Nephron progenitor cell (in vitro differentiated cells): ENCODE results near the gene KCNB1.

Source experiments
- DNase-seq: peaks from one replicate; pipeline ENCODE4 v3.0.0; 2021
- H3K27ac Mint-ChIP-seq: 2 replicates; pipeline ENCODE4 v1.8.0; 2021; ENCODE audit warnings: mild to moderate bottlenecking, moderate library complexity, mixed read lengths
- H3K27me3 Mint-ChIP-seq: 2 replicates; pipeline ENCODE4 v1.8.0; 2021; ENCODE audit warnings: mild to moderate bottlenecking, low read depth, mixed read lengths; ENCODE audit not compliant: poor library complexity
- H3K36me3 Mint-ChIP-seq: 2 replicates; pipeline ENCODE4 v1.8.0; 2021; ENCODE audit warnings: low read depth, mixed read lengths
- H3K4me1 Mint-ChIP-seq: 2 replicates; pipeline ENCODE4 v1.8.0; 2021; ENCODE audit warnings: mixed read lengths
- H3K4me3 Mint-ChIP-seq: 2 replicates; pipeline ENCODE4 v1.8.0; 2021; ENCODE audit warnings: mild to moderate bottlenecking, moderate library complexity, mixed read lengths
- H3K9me3 Mint-ChIP-seq: 2 replicates; pipeline ENCODE4 v1.8.0; 2021; ENCODE audit warnings: mild to moderate bottlenecking, moderate library complexity, mixed read lengths
- TF ChIP-seq, protein P1 (sequence below): fragments of 200-600 bp; sonication (generic); IDR thresholded peaks from 2 replicates; pipeline ENCODE4 v1.5.0; 2021; ENCODE audit warnings: antibody characterized with exemption

KCNB1 gene

DNA sequence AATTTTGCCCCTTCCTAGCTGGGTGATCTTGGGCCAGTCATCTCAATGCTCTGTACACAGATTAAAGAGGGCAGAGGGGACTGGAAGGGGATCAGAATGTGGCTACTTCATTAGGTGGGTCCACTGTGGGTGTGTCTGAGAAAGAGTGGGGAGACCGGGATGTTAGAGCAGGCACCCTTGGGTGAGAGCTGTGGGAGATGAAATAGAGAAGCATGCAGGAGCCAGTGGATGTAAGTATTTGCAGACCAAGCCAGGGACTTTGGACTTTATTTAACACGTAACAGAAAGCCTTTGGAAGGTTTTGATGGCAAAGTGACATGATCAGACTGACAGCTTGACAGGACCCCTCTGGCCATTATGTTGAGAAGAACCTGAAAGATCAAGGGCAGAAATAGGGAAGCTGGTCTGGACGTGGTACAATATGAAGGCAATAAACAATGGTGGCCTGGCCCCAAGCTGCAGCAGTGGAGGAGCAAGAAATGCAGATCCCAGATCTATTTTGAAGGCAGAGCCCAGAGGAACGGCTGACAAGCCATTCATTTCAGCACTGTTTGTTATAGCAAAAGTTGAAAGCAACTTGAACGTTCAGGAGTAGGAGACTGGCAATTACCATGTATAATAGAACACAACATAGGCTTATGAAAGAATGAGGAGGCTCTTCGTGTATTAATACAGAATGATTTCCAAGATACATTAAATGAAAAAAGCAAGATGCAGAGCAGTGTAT lies 122.1 kb downstream of the KCNB1 start:
- TF ChIP-seq, protein P1, sequence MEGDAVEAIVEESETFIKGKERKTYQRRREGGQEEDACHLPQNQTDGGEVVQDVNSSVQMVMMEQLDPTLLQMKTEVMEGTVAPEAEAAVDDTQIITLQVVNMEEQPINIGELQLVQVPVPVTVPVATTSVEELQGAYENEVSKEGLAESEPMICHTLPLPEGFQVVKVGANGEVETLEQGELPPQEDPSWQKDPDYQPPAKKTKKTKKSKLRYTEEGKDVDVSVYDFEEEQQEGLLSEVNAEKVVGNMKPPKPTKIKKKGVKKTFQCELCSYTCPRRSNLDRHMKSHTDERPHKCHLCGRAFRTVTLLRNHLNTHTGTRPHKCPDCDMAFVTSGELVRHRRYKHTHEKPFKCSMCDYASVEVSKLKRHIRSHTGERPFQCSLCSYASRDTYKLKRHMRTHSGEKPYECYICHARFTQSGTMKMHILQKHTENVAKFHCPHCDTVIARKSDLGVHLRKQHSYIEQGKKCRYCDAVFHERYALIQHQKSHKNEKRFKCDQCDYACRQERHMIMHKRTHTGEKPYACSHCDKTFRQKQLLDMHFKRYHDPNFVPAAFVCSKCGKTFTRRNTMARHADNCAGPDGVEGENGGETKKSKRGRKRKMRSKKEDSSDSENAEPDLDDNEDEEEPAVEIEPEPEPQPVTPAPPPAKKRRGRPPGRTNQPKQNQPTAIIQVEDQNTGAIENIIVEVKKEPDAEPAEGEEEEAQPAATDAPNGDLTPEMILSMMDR = no peak
- Mint-ChIP-seq H3K27ac (no peak overlapping the region), H3K27me3 (peaks cover 26% of the 10 kb centered on the region), H3K4me3 (no peak overlapping the region), H3K36me3 (no peaks in the 10 kb centered on the region), H3K4me1 (no peaks in the 10 kb centered on the region), H3K9me3 (no peaks in the 10 kb centered on the region)
- DNase-seq = no peak

DNA sequence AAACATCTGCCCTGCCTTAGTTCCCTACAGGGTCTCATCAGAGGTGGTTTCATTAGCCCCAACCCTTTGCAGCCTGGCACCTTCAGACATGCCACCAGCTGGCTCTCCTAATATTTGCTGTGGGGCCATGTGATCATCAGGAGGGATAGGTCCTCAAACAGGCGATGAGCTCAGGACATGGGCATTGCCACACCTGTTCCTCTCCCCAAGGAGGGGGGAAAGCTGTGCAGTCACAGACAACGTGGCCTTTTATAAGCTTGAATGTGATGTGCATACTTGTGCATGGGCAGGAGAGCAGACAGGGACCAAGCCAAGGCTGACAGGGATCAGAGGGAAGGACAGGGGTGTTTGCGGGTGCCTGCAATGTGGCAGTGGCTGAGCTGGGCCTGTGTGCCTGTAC lies 125.8 kb downstream of the KCNB1 start:
- TF ChIP-seq, protein P1 = no peak
- Mint-ChIP-seq H3K4me3 (no peak overlapping the region), H3K36me3 (no peaks in the 10 kb centered on the region), H3K27me3 (peaks cover 32% of the 10 kb centered on the region), H3K9me3 (no peaks in the 10 kb centered on the region), H3K4me1 (no peaks in the 10 kb centered on the region), H3K27ac (no peak overlapping the region)
- DNase-seq = no peak

DNA sequence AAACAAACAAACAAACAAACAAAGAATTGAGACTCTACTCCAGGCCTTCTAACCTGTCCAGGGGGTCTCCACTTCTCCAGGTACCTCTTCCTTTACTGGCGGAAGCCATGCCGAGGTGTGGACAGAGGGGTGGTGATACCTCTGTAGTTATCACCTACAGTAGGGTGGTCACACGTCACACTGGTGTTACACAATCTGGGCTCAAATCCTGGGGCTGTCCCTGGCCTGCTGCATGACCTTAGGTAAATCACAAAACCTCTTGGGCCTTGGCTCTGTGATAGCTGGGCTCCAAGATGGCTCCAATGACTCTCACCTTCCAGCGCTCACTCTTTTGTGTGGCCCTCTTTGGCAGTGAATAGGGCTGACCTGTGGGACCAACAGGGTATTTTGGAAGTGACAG lies 127.8 kb downstream of the KCNB1 start:
- no peaks in the 10 kb centered on the region for H3K9me3 Mint-ChIP-seq
- TF ChIP-seq, protein P1 = no peak

DNA sequence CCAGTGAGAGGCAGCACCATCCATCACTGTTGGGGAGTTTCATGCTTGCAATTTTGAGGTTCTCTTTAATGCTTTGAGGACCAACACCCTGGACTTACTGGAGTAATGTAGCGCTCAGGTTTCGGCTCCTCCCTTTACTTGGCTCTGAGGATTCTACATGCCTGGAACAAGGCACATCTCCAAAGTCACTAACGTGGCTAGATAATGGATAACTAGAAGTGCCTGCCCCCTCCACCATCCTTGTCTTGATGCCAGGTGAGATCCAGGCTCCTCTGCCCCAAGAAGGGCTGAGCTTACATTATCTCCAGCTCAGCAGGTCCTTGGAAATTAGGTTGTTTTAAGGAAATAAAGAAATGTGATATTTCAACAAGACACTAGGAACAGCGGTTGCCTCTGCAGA lies 129.1 kb downstream of the KCNB1 start:
- Mint-ChIP-seq H3K27ac (no peak overlapping the region), H3K4me1 (no peaks in the 10 kb centered on the region), H3K36me3 (no peaks in the 10 kb centered on the region), H3K9me3 (no peaks in the 10 kb centered on the region), H3K27me3 (peaks cover 24% of the 10 kb centered on the region), H3K4me3 (no peak overlapping the region)
- DNase-seq = no peak
- TF ChIP-seq, protein P1 = no peak

More for the DNA sequence above, 127.8 kb downstream of the KCNB1 start:
- H3K36me3 Mint-ChIP-seq = no peaks in the 10 kb centered on the region
- H3K4me3 Mint-ChIP-seq = no peak overlapping the region
- peaks cover 30% of the 10 kb centered on the region for H3K27me3 Mint-ChIP-seq
- DNase-seq = no peak
- H3K4me1 Mint-ChIP-seq = no peaks in the 10 kb centered on the region
- no peak overlapping the region for H3K27ac Mint-ChIP-seq

DNA sequence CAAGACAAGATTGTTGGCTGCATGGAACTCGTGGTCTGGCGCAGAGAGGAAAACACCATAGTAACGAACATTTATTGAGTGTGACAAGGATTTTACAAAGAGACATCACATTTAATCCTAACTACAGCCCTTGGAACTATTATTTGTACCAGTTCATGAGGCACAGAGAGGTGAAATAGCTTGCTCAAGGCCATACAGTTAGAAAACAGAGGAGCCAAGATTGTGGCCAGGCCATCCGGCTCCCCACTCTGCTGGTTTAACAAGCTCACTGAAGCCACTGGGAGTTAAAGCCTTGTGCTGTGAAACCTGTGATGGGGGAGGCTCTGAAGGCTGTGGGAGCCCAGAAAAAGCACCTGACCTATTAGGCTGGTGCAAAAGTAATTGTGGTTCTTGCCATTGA lies 129.7 kb downstream of the KCNB1 start:
- peaks cover 23% of the 10 kb centered on the region for H3K27me3 Mint-ChIP-seq
- H3K27ac Mint-ChIP-seq = no peak overlapping the region
- no peak overlapping the region for H3K4me3 Mint-ChIP-seq
- no peak for DNase-seq
- no peaks in the 10 kb centered on the region for H3K36me3 Mint-ChIP-seq
- H3K4me1 Mint-ChIP-seq = peaks cover 4% of the 10 kb centered on the region
- no peaks in the 10 kb centered on the region for H3K9me3 Mint-ChIP-seq
- TF ChIP-seq, protein P1 = no peak

DNA sequence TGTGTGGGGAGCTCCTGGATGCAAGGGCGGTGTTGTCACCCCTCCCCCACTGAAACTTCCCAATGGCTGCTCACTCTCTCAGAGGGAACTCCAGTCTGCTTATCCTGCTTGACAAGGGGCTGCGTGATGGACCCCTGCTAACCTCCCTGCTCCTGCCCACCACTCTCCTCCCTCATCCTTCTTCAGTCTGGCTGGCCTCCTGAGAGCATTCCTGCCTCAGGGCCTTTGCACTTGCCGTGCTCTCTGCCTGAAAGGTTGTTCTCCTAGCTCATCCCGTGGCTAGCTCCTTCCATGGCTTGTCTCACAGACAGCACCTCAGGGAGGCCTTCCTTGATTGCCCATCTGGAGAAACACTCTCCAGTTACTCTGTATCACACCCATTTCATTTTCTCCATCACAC lies 130.7 kb downstream of the KCNB1 start:
- Mint-ChIP-seq H3K27ac (peak overlapping the region; percentile 68), H3K27me3 (peaks cover 20% of the 10 kb centered on the region), H3K4me3 (no peak overlapping the region), H3K4me1 (peaks cover 9% of the 10 kb centered on the region), H3K36me3 (no peaks in the 10 kb centered on the region), H3K9me3 (no peaks in the 10 kb centered on the region)
- no peak for DNase-seq
- TF ChIP-seq, protein P1 = no peak
